Fibroblast of skin of abdomen (primary cell): ENCODE data around the gene PCDH15. TPM values are rescaled to one million over a fixed set of nuclear protein-coding genes. Genes with fewer than 3 reads are reported as not detected.

Experiments used
- DNase-seq: peaks from one replicate; pipeline ENCODE4 v3.0.0-alpha.2; 2013
- polyA plus RNA-seq, 2 experiments: library from polyadenylated mRNA; unstranded; fragments of 120-200 nt; gene quantifications; one replicate each; pipeline ENCODE4 v1.2.1, GENCODE V29; 2013; ENCODE audit not compliant: insufficient read length in 2 of 2

Gene PCDH15
- not detected for polyA plus RNA-seq (2013, experiment 1 of 2; ENCODE audit: insufficient read length)
- polyA plus RNA-seq (2013, experiment 2 of 2; ENCODE audit: insufficient read length), result not detected

GRCh38 chr10:54800741-54801421, at the start of gene PCDH15:
Gene PCDH15, minus strand, starts transcription at chr10:54801231. Its CDS starts 136,969 bp downstream, at chr10:54664262.
- DNase-seq, result peak; percentile 41

GRCh38 chr10:54843932-54844331, 42.9 kb upstream of the PCDH15 start:
- no peak for DNase-seq

- DNase-seq, result no peak
Measured at GRCh38 chr10:54843085-54843646, 42.1 kb upstream of the PCDH15 start.

DNA sequence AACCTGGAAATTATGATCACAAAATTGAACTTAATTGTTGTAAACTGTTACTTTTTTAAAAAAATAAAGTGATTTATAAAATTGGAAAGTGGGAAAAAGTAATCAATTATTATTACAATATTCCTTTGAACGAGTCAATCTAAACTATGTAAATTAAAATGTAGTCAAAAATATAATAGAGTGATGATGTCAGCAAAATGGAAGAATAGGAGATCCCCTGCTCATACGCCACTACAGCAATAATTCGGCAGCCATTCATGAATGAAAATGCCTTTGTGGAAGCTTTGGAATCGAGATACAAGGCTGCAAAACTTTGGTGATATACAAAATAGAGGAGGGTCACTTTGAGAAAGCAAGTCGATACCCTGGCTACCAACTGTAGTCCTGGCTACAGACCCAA, 36.4 kb upstream of the PCDH15 start:
- DNase-seq, result no peak

GRCh38 chr10:54833029-54833428, 32.0 kb upstream of the PCDH15 start:
- DNase-seq, result no peak

- no peak for DNase-seq
Measured at GRCh38 chr10:54826994-54827560, 26.0 kb upstream of the PCDH15 start.

DNA sequence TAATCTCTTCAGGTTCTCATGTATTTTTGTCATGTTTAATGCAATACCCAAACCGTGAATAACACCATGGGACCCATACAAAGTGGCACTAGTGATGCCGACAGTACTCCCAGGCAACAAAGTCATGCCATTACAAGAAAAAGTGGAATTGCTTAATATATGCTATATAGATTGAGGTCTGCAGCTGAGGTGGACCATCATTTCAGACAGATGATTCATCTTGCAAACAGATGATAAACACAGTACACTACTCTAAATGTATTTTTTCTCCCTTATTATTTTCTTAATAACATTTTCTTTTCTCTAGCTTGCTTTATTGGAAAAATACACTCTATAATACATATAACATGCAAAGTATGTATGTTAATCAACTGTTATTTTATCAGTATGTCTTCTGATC, 14.6 kb upstream of the PCDH15 start:
- no peak for DNase-seq

DNA sequence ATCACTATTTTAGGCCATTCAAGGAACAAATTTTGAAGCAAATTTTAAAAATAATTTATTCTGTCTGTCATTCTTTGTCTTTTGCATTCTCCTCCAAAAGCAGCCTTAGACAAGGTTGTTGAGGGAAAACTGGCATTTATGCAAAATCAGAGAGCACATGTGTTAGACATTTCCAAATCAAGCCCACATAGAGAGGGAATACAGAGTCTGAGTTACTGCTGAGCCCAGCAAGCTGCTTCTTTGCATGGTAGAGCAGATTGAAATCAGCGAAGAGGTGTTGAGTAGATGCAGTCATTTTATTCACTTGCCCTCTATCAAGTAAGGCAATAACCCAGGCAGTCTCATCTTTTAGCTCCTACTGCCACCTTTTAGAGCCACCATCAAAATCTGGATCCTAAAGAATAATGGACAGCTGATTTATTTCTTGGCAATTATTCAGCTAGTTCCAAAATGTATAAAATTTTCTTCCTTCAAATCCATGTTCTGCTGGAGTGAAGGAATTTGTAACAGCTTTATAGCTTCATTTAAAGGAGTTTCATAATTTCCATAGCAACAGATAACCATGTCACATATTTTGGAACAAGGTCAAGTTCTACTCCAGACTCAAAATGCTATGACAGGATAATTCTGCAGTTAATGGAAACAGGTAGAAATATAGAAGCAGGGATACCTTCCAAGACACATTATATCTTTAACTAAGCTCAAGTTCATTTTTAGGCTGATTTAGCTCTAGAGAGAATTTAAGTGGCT, 7.3 kb upstream of the PCDH15 start:
- DNase-seq, result no peak

DNA sequence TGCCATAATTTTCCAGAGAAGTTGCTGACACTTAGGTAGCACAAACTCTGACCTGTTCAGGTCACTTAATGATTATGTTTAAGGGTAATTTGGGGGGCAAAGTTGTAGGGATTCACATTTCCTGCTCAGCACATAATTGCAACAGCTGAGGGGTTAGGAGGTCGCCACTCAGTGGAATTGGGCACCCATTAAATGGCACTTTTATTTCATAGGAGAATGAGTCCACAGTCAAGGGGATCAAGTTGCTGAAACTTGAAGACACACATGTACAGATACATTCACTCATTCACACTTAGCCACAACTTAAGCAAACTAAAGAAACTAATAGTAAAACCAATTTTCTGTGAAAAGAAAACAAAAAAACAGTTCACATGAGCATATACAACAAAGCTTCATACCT, 1.5 kb downstream of the PCDH15 start:
- DNase-seq, result no peak

GRCh38 chr10:54797636-54798321, 3.3 kb downstream of the PCDH15 start:
- peak; percentile 81 for DNase-seq

- no peak for DNase-seq
Measured at GRCh38 chr10:54796881-54797280, 4.2 kb downstream of the PCDH15 start.

DNA sequence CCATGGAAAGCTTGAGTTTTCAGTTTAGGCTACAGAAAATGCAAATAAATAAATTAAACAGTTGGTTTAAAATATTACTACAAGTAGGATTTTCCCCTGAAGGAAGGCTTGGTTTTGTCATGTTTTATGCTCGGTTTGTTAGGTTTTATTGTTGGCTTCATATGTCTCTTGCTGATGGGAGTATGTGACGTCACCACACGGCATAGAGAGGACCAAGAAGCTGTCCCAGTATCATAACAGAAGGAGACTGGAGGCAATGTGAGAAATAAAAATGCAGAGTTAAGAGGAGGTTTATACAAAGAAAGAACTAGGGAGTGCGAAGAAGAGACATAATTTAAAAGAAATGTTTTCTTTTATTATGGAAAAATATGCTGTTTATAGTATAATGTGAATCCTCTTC, 24.4 kb downstream of the PCDH15 start:
- no peak for DNase-seq

GRCh38 chr10:54772468-54773122, 28.4 kb downstream of the PCDH15 start:
- no peak for DNase-seq

DNA sequence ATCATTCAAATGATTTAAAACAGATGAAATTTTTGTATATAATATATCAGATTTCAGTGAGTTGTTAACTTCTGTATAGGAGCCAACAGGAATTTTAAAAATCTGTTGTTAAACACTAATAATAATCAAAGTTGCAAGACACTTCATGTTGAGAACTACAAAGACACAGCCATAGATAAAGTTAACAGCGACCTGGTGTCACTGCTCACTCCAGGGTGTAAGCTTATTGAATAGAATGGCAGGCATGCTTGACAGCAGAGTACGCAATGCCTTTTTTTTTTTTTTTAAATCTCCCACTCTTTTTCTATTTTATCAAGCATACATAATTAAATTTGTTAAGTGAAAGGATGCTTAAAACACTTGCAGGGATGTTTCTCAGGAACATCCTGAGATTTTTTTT, 32.0 kb downstream of the PCDH15 start:
- no peak for DNase-seq

- DNase-seq, result no peak
Measured at GRCh38 chr10:54758791-54759190, 42.2 kb downstream of the PCDH15 start.

DNA sequence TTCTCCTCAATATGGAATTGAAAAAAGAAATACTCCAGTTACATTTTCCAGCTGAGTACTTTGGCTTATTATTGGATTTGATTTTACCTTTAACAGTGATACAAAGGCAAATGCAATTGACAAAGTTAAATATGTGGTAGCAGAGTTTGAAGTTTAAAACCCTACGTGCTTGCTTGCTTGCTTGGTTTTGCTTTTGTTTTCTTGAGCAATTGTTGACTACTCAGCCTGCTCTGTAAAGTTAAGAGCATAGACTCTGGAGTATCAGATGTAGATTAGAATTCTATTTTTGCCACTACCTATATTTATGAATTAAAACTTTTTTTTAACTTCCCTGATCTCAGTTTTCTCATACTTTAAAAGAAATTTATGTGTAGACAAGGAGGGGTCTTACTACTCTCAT, 51.4 kb downstream of the PCDH15 start:
- no peak for DNase-seq

DNA sequence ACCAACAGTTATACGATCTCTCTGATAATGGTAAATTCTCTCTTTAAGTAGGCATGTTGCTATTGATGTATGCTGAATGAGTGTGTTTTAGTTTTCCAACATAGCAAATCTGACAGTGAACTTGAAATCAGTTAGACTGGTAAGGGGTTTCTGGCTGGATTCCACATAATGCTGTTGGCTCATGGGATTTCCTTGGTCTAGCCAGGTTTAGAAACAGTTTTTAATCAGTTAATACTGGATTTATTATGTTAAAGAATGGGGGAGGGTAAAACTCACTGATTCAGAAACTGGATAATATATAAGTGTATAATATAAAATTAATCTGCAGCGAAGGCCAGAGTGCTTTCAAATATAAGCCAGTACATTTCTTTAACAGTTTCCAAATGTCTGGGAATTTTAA, 55.6 kb downstream of the PCDH15 start:
- DNase-seq, result no peak

DNA sequence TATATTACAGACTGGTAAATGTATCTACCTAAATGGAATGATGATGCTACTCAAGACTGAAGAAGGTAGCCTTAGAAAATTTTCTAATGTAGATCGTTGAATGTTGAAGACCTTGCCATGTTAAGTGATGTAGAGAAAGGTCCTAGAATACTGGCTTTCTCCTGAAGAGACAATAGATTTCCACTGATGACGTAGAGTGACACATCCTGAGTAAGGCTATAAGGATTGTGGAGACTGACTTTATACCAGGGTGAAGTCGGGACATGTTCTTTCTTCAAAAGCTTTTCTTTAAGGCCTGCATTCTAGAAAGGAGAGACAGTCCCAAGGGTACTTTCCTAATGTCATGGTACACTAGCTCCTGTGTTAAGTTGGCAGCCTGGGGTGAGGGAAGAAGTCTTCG, 58.6 kb downstream of the PCDH15 start:
- no peak for DNase-seq

DNA sequence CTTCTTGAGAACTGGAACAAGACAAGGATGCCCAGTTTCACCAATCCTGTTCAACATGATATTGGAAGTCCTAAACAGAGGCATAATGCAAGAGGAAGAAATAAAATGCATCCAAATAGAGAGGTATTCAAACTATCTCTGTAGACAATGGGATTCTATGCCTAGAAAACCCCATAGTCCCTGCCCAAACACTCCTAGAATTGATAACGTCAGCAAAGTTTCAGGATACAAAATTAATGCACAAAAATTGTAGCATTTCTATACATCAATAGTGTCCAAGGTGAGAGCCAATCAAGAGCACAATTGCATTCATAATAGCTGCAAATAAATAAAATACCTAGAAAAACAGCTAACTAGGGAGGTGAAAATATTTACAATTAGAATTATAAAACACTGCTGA, 72.5 kb downstream of the PCDH15 start:
- no peak for DNase-seq

- no peak for DNase-seq
Measured at GRCh38 chr10:54722075-54722474, 79.0 kb downstream of the PCDH15 start.

DNA sequence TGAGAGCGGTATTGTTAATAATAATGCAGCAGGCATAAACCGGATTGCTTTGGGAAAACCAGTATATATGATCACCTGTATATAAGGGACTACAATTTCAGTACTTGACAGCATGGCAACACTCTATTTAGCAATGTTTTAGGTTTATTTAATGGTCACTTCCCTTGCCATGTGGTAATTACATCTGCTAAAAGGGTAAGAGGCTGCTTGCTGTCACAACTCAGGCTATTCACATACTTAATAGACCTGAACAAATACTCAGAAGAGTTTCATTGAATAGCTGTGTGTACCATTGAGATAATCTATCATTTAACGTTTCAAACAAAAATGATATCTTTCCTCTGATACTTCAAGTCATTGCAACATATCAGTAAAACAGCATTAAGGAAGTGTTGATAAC, 90.1 kb downstream of the PCDH15 start:
- no peak for DNase-seq

DNA sequence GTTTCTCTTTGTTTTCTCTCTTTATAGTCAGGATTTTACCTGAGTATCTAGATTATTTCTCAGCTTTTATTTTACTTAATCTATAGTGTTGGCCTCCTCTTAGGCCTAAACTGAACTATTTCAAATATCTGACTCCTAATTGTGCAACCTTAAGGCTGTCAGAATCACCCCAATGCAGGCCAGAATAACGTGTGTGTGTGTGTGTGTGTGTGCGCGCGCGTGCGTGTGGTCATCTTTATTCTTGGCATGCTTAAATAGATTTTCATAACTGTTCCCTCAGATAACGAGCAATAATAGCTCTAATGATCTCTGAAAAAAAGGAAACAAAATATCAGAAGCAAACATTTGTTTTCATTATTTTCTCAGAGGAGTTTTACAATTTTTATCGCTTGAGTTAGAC, 92.4 kb downstream of the PCDH15 start:
- no peak for DNase-seq
